HG03378 (cell line): ENCODE measurements around the gene SLC39A7.

Experiments used
- ATAC-seq: cut with Tn5 transposase; IDR thresholded peaks from one replicate; pipeline ENCODE4 v1.9.1; 2021; ENCODE audit warnings: mild to moderate bottlenecking, moderate library complexity; ENCODE audit not compliant: unreplicated experiment

Gene SLC39A7

DNA sequence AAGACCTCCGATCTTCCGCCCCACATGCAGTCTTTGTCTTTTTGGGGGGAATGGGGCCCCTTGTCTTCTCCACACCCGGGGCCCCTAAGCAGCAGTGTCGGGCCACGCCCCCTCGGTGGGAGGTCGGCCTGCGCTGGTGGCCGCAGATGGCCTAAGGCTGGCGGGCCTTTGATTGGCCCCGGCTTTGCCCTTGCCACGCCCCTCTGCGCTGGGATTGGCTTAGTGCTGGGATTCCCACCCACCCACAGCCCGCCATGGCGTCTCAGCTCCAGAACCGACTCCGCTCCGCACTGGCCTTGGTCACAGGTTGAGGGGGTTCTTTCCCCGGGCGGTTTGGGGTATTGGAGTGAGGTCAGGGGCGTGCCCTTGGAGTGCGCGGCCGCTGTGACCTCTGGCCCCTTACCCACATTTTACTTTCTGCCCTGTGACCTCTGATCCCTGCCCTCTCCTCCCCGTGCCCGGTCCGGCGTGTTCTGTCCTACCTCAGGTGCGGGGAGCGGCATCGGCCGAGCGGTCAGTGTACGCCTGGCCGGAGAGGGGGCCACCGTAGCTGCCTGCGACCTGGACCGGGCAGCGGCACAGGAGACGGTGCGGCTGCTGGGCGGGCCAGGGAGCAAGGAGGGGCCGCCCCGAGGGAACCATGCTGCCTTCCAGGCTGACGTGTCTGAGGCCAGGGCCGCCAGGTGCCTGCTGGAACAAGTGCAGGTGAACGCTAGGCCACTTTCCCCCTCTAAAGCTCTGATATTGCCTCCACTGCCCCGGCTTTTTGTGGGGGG, 3.9 kb downstream of the SLC39A7 start, which contains the start of gene HSD17B8:
Gene HSD17B8, plus strand, starts transcription at position 241 of the 776 bp plus-strand sequence. Its CDS starts 14 bp downstream, at position 255.
- peak; percentile 33 for ATAC-seq

DNA sequence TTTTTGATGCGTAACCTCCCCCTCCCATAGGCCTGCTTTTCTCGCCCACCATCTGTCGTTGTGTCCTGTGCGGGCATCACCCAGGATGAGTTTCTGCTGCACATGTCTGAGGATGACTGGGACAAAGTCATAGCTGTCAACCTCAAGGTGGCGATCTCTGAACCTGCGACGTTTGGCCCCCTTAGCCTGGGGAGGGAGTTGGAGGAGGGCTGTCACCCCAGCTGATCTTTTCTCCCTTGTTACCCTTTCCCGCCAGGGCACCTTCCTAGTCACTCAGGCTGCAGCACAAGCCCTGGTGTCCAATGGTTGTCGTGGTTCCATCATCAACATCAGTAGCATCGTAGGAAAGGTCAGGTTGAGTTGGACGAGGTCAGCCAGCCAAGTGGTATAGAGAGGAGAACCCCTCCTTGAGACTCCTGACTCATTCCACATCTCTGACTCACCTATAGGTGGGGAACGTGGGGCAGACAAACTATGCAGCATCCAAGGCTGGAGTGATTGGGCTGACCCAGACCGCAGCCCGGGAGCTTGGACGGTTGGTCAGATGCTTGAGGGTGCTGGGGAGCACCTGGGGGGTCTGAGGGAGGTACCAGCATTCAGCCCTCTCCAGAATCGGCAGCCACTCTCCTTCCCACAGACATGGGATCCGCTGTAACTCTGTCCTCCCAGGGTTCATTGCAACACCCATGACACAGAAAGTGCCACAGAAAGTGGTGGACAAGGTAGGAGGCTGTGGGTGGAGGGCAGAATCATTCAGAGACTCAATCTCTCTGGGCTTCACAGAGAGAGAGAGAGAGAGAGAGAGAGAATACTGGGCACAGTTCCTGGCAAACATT, 4.7 kb downstream of the SLC39A7 start:
- ATAC-seq: no peak

DNA sequence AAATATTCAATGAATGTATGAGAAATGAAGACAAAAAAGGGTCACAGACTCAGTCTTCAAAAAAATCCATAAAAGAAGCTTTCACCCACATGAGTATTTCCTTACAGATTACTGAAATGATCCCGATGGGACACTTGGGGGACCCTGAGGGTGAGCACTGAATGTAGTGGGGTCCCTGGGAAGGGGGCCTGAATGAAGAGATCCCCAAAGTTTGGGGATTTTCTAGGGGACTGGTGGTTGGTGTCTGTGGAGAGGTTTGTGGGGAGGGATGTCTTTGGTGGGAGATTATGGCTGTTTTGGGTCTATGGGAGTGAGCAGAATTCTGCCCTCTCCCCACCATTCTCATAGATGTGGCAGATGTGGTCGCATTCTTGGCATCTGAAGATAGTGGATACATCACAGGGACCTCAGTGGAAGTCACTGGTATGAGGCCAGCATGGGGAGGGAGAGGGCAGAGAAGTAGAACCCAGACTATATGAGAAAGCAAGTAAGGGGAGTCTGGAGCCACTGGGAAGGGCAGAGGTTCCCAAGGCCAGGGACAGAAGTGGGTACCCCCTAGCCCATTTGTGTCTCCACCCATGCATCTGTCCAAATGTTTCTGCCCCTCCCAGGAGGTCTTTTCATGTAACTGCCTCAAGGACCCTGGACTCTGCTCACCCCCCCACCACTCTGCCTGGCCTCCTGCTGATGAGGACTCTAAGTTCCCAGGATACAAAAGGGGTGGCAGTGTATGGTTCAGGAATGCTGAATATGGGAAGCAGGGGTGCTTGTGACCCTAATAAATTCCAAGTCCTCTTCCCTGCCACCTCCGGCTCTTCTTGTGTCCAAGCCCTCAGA, 5.6 kb downstream of the SLC39A7 start:
- no peak for ATAC-seq

DNA sequence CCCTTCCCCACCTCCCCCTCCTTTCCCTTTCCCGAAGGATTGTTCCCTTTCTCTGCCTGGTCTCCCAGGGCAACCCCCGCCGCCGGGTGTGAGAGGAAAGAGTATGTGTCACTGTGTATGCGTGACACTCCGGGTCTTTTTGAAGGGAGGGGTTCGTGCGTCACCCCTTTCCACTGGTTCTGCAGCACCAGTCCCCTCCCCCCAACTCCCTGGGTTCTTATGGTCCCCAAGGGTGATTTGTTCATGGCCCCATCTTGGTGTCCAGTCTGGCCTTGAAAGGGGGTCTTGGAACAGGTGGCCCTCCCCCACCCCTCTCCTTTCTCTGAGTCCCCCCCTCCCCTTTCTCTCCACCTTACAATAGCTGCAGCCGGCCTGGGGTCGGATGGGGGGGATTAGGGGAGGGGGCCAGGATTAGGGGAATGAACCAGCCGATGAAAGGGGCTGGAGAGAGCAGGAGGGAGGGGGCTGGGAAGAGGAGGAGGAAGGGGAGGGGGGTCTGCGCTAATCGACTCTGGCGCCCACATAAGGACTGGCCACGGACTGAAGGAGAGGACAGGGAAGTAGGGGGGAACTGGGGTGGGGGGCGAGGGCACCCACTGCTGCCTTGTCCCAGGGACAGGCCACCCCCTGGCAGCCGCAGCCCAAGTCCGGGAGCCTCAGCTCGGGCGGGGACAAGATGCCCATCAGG, 6.3 kb downstream of the SLC39A7 start:
- no peak for ATAC-seq

DNA sequence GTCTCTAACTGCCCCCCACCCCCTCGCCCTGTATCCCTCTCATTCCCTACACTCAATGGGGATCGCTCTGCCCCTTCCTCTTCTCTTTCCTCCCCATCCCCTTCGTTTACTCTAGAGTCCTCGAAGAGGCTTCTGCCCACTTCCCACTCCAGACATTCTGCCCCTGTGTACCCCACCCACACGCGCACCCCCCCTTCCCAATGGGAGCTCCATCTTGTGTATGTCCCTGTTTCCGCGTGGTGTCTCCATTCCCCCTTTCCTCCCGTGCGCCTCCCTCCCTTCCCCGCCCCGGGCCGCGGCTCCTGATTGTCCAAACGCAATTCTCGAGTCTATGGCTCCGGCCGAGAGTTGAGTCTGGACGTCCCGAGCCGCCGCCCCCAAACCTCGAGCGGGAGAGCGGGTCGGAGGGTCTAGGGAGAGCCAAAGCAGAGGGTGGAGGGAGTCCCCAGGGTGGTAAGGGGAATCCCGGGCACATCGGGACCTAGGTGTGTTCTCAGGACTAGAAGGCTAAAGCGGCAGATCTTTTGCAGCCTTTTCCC, 7.0 kb downstream of the SLC39A7 start:
- ATAC-seq: no peak

DNA sequence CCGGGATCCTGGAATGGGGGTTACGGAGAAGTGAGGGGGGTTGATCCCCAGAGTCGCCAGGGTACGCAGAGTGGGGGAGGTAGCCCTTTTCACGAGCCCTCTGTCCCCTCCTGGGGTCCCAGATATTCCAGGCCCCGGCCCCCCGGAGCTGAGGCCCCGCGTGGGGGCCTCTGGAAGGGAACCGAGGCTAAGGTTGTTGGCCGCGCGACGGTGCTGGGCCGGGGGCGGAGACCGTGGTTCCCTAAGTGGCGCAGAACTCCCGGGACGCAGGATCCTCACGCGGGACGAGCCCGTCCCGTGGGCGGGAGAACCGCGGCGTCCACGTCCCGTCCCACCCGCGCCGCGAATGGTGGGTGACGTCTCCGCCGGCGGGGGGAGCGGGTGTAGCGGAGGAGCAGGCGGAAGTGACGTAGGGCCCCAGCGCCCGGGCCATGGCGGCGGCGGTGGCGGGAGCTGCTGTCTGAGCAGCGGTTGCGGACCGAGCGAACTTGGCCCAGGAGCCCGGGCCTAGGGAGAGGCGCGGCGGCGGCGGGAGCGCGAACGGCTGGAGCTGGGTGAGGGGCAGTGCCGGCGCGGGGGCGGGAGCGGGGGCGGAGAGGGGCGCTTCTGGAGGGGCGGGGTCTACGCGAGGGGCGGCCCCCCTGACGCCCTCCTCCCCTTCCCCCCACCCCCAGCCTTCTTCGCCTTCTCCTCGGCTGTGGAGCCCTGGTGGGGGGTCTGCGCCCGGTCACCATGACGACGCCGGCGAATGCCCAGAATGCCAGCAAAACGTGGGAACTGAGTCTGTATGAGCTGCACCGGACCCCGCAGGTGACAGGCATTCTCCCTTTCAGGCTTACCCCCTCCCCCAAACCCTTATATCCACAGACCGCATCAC, 7.7 kb downstream of the SLC39A7 start, which contains the start of gene RING1:
Gene RING1, plus strand, starts transcription at position 410 of the 877 bp plus-strand sequence. Its CDS starts 323 bp downstream, at position 733.
- ATAC-seq: no peak

DNA sequence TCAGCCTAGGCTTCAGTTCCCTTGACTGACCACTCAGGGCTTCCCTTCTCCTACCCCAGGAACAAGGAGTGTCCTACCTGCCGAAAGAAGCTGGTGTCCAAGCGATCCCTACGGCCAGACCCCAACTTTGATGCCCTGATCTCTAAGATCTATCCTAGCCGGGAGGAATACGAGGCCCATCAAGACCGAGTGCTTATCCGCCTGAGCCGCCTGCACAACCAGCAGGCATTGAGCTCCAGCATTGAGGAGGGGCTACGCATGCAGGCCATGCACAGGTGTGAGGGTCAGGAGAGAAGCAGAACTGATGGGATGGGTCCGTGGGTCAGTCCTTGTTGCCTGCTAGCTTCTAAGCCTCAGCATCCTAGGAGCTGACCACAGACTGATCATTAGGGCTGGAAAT, 9.2 kb downstream of the SLC39A7 start:
- no peak for ATAC-seq

DNA sequence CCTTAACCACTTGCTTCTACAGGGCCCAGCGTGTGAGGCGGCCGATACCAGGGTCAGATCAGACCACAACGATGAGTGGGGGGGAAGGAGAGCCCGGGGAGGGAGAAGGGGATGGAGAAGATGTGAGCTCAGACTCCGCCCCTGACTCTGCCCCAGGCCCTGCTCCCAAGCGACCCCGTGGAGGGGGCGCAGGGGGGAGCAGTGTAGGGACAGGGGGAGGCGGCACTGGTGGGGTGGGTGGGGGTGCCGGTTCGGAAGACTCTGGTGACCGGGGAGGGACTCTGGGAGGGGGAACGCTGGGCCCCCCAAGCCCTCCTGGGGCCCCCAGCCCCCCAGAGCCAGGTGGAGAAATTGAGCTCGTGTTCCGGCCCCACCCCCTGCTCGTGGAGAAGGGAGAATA, 10.5 kb downstream of the SLC39A7 start:
- no peak for ATAC-seq

DNA sequence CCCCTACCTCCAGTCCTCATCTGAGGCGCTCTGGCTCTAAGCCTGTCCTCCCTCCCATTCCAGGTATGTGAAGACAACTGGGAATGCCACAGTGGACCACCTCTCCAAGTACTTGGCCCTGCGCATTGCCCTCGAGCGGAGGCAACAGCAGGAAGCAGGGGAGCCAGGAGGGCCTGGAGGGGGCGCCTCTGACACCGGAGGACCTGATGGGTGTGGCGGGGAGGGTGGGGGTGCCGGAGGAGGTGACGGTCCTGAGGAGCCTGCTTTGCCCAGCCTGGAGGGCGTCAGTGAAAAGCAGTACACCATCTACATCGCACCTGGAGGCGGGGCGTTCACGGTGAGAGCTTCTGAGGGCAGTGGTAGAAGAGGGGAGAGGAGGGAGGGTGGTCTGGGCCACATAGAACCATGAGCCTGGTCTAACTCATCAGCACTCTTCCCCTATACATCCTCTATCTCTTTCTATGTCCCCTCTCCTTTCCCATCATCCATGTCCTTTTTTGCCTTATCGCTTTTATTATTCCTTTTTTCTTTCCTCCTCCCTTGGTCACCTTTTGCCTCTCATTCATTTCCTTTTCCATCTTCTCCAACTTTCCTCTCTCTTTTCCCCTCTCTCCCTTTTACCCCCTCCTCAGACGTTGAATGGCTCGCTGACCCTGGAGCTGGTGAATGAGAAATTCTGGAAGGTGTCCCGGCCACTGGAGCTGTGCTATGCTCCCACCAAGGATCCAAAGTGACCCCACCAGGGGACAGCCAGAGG, 11.2 kb downstream of the SLC39A7 start:
- no peak for ATAC-seq

DNA sequence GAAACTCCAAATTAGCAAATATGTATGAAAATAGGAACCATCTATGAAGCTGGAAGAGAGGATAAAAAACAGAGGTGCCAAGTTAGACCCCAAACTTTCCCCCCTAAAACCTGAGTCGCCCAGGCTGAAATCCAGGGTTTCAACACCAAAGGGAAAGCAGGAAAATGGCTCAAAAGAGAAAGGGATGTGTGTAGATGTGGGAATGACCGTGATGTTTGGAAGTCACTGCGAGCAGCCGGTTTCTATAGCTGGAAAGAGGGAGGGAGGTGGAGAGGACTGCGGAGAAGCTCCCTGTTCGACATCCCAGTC, 12.1 kb downstream of the SLC39A7 start:
- no peak for ATAC-seq

DNA sequence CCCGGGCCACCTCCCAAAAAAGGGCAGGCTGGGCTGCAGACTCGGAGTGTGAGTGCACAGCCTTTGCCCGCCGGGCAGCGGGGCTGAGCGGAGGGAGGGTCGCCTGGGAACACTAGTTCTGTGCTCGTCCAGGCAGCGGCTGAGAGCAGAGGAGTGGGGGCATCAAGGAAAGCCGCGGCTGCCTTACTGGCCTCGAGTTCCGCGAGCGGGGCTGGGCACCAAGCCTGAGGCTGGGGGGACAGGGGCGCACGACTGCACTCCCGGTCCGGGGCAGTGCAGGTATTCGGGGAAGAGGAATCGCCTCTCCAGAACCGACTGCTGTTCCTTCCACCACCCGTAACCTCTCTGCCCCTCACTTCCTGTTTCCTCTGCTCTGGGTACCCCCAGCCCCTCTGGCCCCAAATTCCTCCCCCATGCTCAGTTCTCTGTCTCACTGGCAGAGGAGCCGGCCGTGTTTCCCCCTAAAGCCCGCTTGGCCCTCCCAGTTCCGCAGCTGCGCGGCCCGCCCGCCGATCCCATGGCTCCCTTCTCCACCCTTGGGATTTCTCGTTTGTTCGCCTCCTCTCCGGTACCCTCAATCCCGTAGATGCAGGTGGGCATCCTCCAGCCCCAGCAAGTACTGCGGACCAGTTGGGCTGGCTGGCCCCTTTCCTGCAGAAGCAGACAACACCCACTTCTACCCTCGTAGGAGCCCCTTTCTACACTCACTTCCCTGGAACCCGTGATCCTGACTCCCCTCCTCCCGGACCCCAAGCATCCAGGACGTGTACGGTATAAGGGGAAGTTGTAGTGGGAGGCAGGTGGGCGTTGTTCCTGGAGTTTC, 12.7 kb downstream of the SLC39A7 start:
- no peak for ATAC-seq

DNA sequence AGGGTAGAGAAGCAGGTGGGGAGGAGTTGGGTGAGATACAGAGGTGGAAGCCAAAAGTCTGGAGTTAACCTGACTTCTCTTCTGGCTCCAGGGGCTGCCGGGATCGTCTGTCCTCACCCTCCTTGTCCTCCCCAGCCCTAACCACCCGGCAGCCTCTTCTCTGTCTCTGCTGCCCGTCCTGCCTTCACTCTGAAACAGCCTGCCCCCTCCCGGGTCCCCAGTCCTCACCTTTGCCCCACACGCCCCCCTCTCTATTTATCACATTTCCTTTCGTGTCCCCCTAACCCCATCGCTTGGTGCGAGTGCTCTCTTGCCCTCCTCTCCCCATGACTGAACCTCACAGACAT, 13.3 kb downstream of the SLC39A7 start:
- ATAC-seq: no peak

DNA sequence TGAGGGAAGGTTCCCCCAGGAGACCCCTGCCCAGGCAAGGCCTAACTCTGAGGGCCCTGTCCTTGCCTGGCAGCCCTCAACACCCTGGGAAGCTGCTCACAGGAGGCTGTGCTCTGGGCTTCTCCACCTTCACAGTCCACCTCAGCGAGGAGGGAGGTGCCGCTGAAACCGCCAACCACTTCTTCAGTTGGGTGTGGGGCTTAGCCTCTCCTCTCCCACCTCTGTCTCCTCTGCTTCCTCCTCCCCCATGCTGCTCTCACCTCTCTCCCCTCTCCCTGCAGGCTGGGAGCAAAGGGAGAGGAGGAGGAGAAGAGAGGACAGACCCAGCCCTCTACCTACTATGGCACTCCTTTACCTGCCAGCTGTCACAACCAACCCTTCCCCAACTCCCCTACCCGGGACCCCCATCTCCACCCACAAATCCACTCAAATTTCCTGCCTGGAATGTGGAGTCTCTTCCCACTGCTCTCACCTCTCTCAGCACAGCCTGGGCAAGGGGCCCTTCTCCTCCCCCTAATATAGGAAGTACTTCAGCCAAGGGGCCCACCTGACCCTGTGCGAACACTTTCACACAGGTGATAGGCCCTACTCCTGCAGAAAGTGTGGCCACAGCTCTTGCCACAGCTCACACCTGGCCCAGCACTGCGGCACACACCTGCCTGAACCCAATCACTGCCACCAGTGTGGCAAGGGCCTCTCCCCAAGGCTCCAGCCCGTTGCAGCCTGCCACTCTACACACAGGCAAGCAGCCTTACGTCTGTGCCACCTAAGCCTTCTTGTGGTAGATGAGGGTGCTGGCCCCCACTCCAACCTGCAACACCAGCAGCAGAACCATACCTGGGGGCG, 14.8 kb downstream of the SLC39A7 start:
- ATAC-seq: no peak

DNA sequence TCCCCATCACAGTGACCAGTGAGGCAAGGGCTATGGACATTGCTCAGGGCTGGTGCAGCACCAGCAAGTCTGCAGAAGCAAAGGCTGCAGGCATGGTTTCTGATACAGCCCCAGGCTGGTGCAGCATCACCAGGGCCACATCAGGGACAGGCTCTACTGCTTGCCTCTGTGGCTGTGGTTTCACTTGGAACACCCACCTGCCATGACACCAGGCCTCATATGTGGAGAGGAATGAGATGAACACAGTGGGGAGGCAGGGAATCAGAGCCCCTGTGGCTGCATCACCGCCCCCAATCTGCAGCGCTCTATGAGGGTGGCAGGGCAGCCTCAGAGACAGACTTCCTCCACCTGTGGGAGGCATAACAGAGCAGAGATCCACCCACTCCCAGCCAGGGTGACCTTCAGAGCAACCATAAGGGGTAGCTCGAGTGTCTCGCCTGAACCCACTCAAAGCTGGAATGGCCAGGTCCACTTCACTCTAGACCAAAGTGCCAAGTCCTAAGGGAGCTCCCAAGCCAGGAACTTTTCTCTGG, 15.5 kb downstream of the SLC39A7 start:
- ATAC-seq: no peak

DNA sequence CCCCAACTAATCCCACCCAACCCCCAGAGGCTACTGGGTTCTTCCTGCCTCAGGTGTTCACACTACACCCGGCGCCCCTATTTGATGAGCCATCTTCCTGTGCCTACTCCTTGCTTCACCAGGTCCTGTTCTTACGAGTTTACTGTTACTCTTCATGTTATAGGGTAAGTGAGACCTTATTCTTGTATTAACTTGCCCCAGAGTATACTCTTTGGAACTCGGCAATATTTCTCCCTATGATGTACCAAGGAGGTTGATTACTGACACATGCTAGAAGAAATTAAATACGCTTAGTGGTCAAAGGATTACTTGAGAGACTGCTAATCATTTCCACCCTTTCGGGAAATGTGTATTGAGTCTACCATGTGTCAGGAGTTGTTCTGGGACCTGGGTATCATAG, 16.6 kb downstream of the SLC39A7 start:
- no peak for ATAC-seq

DNA sequence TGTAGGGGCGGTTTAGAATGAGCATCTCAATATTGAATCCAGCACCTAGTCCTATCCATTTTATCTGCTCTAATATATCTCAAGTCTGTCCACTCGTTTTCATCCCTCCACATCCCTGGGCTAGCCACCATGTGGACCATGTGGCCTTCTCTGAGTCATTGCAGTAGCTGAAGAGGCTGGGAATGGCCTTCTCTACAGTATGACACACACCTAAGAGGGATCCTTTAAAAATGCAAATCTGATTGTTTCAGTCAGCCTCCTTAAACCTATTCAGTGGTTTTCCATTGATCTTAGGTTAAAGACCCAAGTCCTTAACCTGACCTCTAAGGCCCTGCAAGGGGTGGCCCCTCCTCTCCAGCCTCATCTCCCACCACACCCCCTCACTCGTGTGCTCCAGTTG, 17.0 kb downstream of the SLC39A7 start:
- no peak for ATAC-seq
